HG03139 (cell line): ENCODE measurements around the gene APOBEC3F.
"Not testable (repeated sequence)": the region's sequence is repeated elsewhere in the genome, so short reads cannot be mapped to it uniquely, and the experiment has no call there.

ENCODE experiments used
- ATAC-seq: cut with Tn5 transposase; IDR thresholded peaks from one replicate; pipeline ENCODE4 v1.9.1; 2021; ENCODE audit not compliant: unreplicated experiment

Gene APOBEC3F

GRCh38 chr22:39068033-39068785 lies 27.5 kb downstream of the APOBEC3F start:
- no peak for ATAC-seq

- no peak for ATAC-seq
Observed at GRCh38 chr22:39070186-39070585, 29.5 kb downstream of the APOBEC3F start.

GRCh38 chr22:39072581-39072981 lies 31.9 kb downstream of the APOBEC3F start:
- not testable (repeated sequence) for ATAC-seq

- ATAC-seq: no peak
Observed at GRCh38 chr22:39073981-39074380, 33.3 kb downstream of the APOBEC3F start.

GRCh38 chr22:39076155-39077025 lies 35.7 kb downstream of the APOBEC3F start:
- ATAC-seq: not testable (repeated sequence)

- ATAC-seq: peak; percentile 53
Observed at GRCh38 chr22:39077026-39077840, 36.6 kb downstream of the APOBEC3F start, which contains the start of gene APOBEC3G. APOBEC3G (plus strand) TSS chr22:39077275; CDS start chr22:39077362, 87 bp downstream.

GRCh38 chr22:39077912-39078311 lies 37.2 kb downstream of the APOBEC3F start:
- not testable (repeated sequence) for ATAC-seq

GRCh38 chr22:39078329-39078728 lies 37.7 kb downstream of the APOBEC3F start:
- ATAC-seq: no peak

- ATAC-seq: not testable (repeated sequence)
Observed at GRCh38 chr22:39079054-39079637, 38.5 kb downstream of the APOBEC3F start.

- ATAC-seq: no peak
Observed at GRCh38 chr22:39080052-39080762, 39.5 kb downstream of the APOBEC3F start.

GRCh38 chr22:39081016-39081415 lies 40.4 kb downstream of the APOBEC3F start:
- ATAC-seq: no peak

- no peak for ATAC-seq
Observed at GRCh38 chr22:39081598-39081997, 40.9 kb downstream of the APOBEC3F start.

GRCh38 chr22:39083212-39084165 lies 42.8 kb downstream of the APOBEC3F start:
- no peak for ATAC-seq

GRCh38 chr22:39084666-39085065 lies 44.0 kb downstream of the APOBEC3F start:
- ATAC-seq: no peak

- ATAC-seq: no peak
Observed at GRCh38 chr22:39087098-39087497, 46.4 kb downstream of the APOBEC3F start.

- ATAC-seq: no peak
Observed at GRCh38 chr22:39087881-39088684, 47.4 kb downstream of the APOBEC3F start.

- ATAC-seq: no peak
Observed at GRCh38 chr22:39088685-39089032, 48.0 kb downstream of the APOBEC3F start.

GRCh38 chr22:39089928-39090327 lies 49.3 kb downstream of the APOBEC3F start:
- no peak for ATAC-seq
